ENCODE results near the gene FGD5.

DNA sequence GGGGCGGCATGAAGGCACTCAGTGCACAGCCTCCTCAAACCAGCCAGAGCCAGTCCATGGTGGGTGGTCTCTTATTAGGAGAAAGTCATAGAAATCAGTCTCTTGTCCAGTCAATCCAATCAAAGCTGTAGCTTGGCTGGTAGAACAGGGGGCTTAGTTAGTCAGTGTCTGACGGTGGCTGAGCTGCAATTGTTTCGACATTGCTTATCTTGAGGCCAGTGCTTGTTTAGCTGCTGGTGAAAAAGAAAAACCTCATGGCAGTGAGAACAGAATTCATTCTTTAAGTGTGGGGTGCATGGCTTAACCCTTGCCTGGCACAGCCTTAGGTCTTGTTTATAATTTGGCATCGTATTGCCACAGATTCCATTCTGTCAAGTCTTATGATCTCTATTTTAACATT lies 53.9 kb downstream of the FGD5 start:
- TF ChIP-seq, protein P1, sequence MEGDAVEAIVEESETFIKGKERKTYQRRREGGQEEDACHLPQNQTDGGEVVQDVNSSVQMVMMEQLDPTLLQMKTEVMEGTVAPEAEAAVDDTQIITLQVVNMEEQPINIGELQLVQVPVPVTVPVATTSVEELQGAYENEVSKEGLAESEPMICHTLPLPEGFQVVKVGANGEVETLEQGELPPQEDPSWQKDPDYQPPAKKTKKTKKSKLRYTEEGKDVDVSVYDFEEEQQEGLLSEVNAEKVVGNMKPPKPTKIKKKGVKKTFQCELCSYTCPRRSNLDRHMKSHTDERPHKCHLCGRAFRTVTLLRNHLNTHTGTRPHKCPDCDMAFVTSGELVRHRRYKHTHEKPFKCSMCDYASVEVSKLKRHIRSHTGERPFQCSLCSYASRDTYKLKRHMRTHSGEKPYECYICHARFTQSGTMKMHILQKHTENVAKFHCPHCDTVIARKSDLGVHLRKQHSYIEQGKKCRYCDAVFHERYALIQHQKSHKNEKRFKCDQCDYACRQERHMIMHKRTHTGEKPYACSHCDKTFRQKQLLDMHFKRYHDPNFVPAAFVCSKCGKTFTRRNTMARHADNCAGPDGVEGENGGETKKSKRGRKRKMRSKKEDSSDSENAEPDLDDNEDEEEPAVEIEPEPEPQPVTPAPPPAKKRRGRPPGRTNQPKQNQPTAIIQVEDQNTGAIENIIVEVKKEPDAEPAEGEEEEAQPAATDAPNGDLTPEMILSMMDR (IDR thresholded peaks at IDR 0.05; ENCODE audit: borderline replicate concordance, extremely low read depth, low read length, poor library complexity, severe bottlenecking): no peak
- TF ChIP-seq EZH2 (IDR thresholded peaks at IDR 0.05; ENCODE audit: borderline replicate concordance, low read depth, low read length, severe bottlenecking): no peak

All from DND-41 (cell line).